Pancreas (tissue), 10 donors: ENCODE data around the gene MYO5C. TPM values are rescaled to one million over a fixed set of nuclear protein-coding genes. Genes with fewer than 3 reads are reported as not detected.

Experiments
- ATAC-seq, 4 donors: fragments of 200-7000 bp; cut with Tn5 transposase; one replicate each; pipeline versions ENCODE4 v1.8.0 to v1.9.1; 2020; ENCODE audit warnings: mild to moderate bottlenecking in 4 of 4, moderate library complexity in 4 of 4
- DNase-seq, 6 donors: peaks; one replicate each; pipeline ENCODE4 v3.0.0-alpha.2; 2020
- FAIRE-seq: peaks from 2 replicates; lab custom pipeline; 2012; peaks lifted over from hg19 to GRCh38; lab: Jason Lieb, UNC
- H3K27ac ChIP-seq, 4 donors: fragments of 200-600 bp; sonication (generic); 1 replicate in 3 of 4; 2 replicates in 1 of 4; pipeline versions ENCODE4 v1.5.0 to v1.8.0; 2020
- H3K27me3 ChIP-seq, 4 donors: fragments of 200-600 bp; one replicate each; pipeline ENCODE4 v1.8.0; 2021
- H3K36me3 ChIP-seq, 3 donors: fragments of 200-600 bp; sonication (generic) in 1 of 3; one replicate each; pipeline versions ENCODE4 v1.5.0 to v1.8.0; 2020 to 2021
- H3K4me1 ChIP-seq, 3 donors: fragments of 200-600 bp; one replicate each; pipeline ENCODE4 v1.8.0; 2021
- H3K4me3 ChIP-seq, 4 donors: fragments of 200-600 bp; sonication (generic) in 2 of 4; one replicate each; pipeline versions ENCODE4 v1.5.0 to v1.8.0; 2020 to 2021
- H3K9me3 ChIP-seq, 4 donors: fragments of 200-600 bp; one replicate each; pipeline ENCODE4 v1.8.0; 2021
- CTCF ChIP-seq, 4 donors: fragments of 200-600 bp; sonication (generic) in 3 of 4; IDR thresholded peaks; one replicate each; pipeline versions ENCODE4 v1.5.0 to v1.8.0; 2021; ENCODE audit warnings: antibody characterized with exemption in 4 of 4
- WGBS, 2 donors: extraction: QIAGEN DNeasy Blood & Tissue Kit; methylation state at CpG; one replicate each; pipeline ENCODE4 v1.1.7; 2013; 5-methylcytosine and 5-hydroxymethylcytosine counted together
- intact Hi-C, 3 donors: fragments of 100-400 bp; cut with DNase I; formaldehyde crosslinking; loops; one replicate each; pipeline versions ENCODE4 v1.11.1 to v1.14.2; 2022
- microRNA-seq, 2 donors: library from miRNA; unstranded; fragments of <30 nt; microRNA quantifications; one replicate each; pipeline versions ENCODE4 to v1.1.0, GENCODE V29; 2019 to 2020
- polyA plus RNA-seq, 2 donors: library from polyadenylated mRNA; stranded (reverse); fragments of 200-250 nt; gene quantifications; one replicate each; pipeline ENCODE4 v1.2.3, GENCODE V29; 2013
- total RNA-seq, 6 donors: library from RNA; stranded (reverse); fragmentation: NEBNext Ultra II Directional in 4 of 6; extraction: Animal tissue kit (Norgen Biotek cat#: 25700) in 4 of 6; gene quantifications; one replicate each; pipeline versions ENCODE4 v1.2.1 to v1.2.4, GENCODE V29; 2021 to 2023
- donor health status: healthy with polysubstance abuse.
- donor health status: DM: no; HTN: no; CAD: no; lungs with moderate emphysema.
- donor health status: DM: no; HTN: no; CAD: no.
- donor health status: control.
- donor health status: control.
- donor health status: Bipolar disorder and iron deficiency.
- donor health status: DM: yes; HTN: yes; CAD: no.
- donor health status: DM: no; HTN: no; CAD: no.
- donor health status: DM: no; HTN: no; CAD: no.
- donor health status: DM: yes; HTN: yes; CAD: no.

Gene MYO5C
- total and polyA plus RNA-seq, 8 donors, result 12.7 to 52.7 (median 39.2) TPM

- Histone ChIP-seq H3K36me3 (peaks cover 3 to 8% (median 5%) of the 10 kb centered on the region in 3 donors), H3K27me3 (no peaks in the 10 kb centered on the region), H3K27ac (no peak overlapping the region), H3K4me3 (no peak overlapping the region), H3K9me3 (no peaks in the 10 kb centered on the region), H3K4me1 (no peaks in the 10 kb centered on the region)
- DNase-seq (no peak), FAIRE-seq (no peak), ATAC-seq (no peak)
- 92 to 93% methylated on average over 2 of the region's 2 CpGs for WGBS, 2 donors
- TF ChIP-seq CTCF (IDR thresholded peaks at IDR 0.05), result no peak
- intact Hi-C loops, result no loop called here
Measured at GRCh38 chr15:52146261-52146660, 149.3 kb downstream of the MYO5C start.

GRCh38 chr15:52144656-52145178, 150.9 kb downstream of the MYO5C start:
- no peak overlapping the region for H3K27ac ChIP-seq
- WGBS, 2 donors, result 92 to 97% methylated on average over 7 of the region's 7 CpGs
- TF ChIP-seq CTCF (IDR thresholded peaks at IDR 0.05), result no peak
- intact Hi-C loops, result no loop called here
- FAIRE-seq (no peak), ATAC-seq (no peak), DNase-seq (no peak)
- no peaks in the 10 kb centered on the region for H3K9me3 ChIP-seq
- peaks cover 3 to 8% (median 5%) of the 10 kb centered on the region in 3 donors for H3K36me3 ChIP-seq
- H3K27me3 ChIP-seq, result no peaks in the 10 kb centered on the region
- peaks cover 0 to under 1% (median 0%) of the 10 kb centered on the region in 3 donors for H3K4me1 ChIP-seq
- H3K4me3 ChIP-seq, result no peak overlapping the region

- H3K4me1 ChIP-seq, result peaks cover 0 to 5% (median 4%) of the 10 kb centered on the region in 3 donors
- H3K27me3 ChIP-seq, result no peaks in the 10 kb centered on the region
- ATAC-seq (no peak), DNase-seq (no peak), FAIRE-seq (no peak)
- no peak overlapping the region for H3K27ac ChIP-seq
- peaks cover 0 to 5% (median 3%) of the 10 kb centered on the region in 3 donors for H3K36me3 ChIP-seq
- WGBS, 2 donors, result 83% methylated on average over 11 of the region's 11 CpGs
- TF ChIP-seq CTCF (IDR thresholded peaks at IDR 0.05), result no peak
- no peaks in the 10 kb centered on the region for H3K9me3 ChIP-seq
- no peak overlapping the region for H3K4me3 ChIP-seq
- intact Hi-C loops, result no loop called here
Measured at GRCh38 chr15:52143873-52144272, 151.7 kb downstream of the MYO5C start.

Small RNA genes lying within 50 kb of the gene (microRNA-seq; reads per million reads assigned to microRNA genes)
- 2.3 to 6.2 reads per million in 2 donors for gene MIR1266

Other genes starting within 250 kb of the MYO5C start
- under 1 TPM; 0.23 to 0.73 (median 0.53) TPM for gene BCL2L10, start 183.0 kb downstream of the MYO5C start, total RNA-seq
- gene BCL2L10, start 183.0 kb downstream of the MYO5C start, polyA plus RNA-seq, result 1 to 10 TPM in 1 of 2 donors, under 1 TPM in 1; 0.84 to 1.4 TPM
- 10 to 100 TPM; 12.2 to 19.0 (median 15.6) TPM for gene GNB5, start 104.4 kb downstream of the MYO5C start, total RNA-seq
- 10 to 100 TPM; 15.7 to 28.2 TPM for gene GNB5, start 104.4 kb downstream of the MYO5C start, polyA plus RNA-seq
- gene MYO5A, start 233.1 kb upstream of the MYO5C start, total RNA-seq, result 10 to 100 TPM in 3 of 6 donors, 1 to 10 TPM in 3; 7.2 to 11.9 (median 9.8) TPM
- gene MYO5A, start 233.1 kb upstream of the MYO5C start, polyA plus RNA-seq, result 1 to 10 TPM; 2.4 to 3.1 TPM